OCI-LY1 (cell line): ENCODE results near the gene MAML2.

ENCODE experiments used
- H2AFZ ChIP-seq: fragments of 200-600 bp; sonication (generic), shearing (Covaris generic); 2 replicates; pipeline ENCODE4 v1.6.0; 2014; ENCODE audit warnings: antibody characterized with exemption, mild to moderate bottlenecking, low read length
- H3F3A ChIP-seq: fragments of 200-600 bp; sonication (generic), shearing (Covaris generic); 2 replicates; pipeline ENCODE4 v1.6.0; 2014; ENCODE audit warnings: mild to moderate bottlenecking, antibody characterized with exemption, low read length, moderate library complexity; ENCODE audit not compliant: insufficient read depth
- H3K27ac ChIP-seq: fragments of 200-600 bp; sonication (generic); 2 replicates; pipeline ENCODE4 v1.5.1; 2014; ENCODE audit warnings: low read length, mixed run types, mild to moderate bottlenecking, low read depth; ENCODE audit not compliant: poor library complexity, severe bottlenecking
- H3K27me3 ChIP-seq: fragments of 200-600 bp; sonication (generic); 2 replicates; pipeline ENCODE4 v1.6.0; 2014; ENCODE audit warnings: antibody characterized with exemption, mild to moderate bottlenecking, low read length, moderate library complexity; ENCODE audit not compliant: insufficient read depth
- H3K36me3 ChIP-seq: fragments of 200-600 bp; sonication (generic); 2 replicates; pipeline ENCODE4 v1.6.1; 2014; ENCODE audit warnings: mild to moderate bottlenecking, antibody characterized with exemption, low read length, moderate library complexity, mixed read lengths; ENCODE audit not compliant: insufficient read depth
- H3K4me1 ChIP-seq: fragments of 200-600 bp; sonication (generic); 2 replicates; pipeline ENCODE4 v1.5.1; 2014; ENCODE audit warnings: mild to moderate bottlenecking, low read length, moderate library complexity; ENCODE audit not compliant: insufficient read depth, severe bottlenecking
- H3K4me2 ChIP-seq: fragments of 200-600 bp; sonication (generic), shearing (Covaris generic); 2 replicates; pipeline ENCODE4 v1.6.1; 2014; ENCODE audit warnings: low read length
- H3K4me3 ChIP-seq: fragments of 200-600 bp; sonication (generic); 2 replicates; pipeline ENCODE4 v1.5.1; 2014; ENCODE audit warnings: low read length, low read depth, mild to moderate bottlenecking, mixed read lengths; ENCODE audit not compliant: poor library complexity, severe bottlenecking
- H3K79me2 ChIP-seq: fragments of 200-600 bp; shearing (Covaris generic); 2 replicates; pipeline ENCODE4 v1.6.1; 2016; ENCODE audit warnings: mixed run types, low read length, mixed read lengths; ENCODE audit not compliant: insufficient read depth
- H3K9ac ChIP-seq: fragments of 200-600 bp; sonication (generic), shearing (Covaris generic); 2 replicates; pipeline ENCODE4 v1.6.1; 2014; ENCODE audit warnings: mild to moderate bottlenecking, low read length, mixed read lengths
- H3K9me2 ChIP-seq: fragments of 200-600 bp; sonication (generic), shearing (Covaris generic); 2 replicates; pipeline ENCODE4 v1.6.1; 2014; ENCODE audit warnings: low read depth, mild to moderate bottlenecking, low read length, mixed read lengths
- H3K9me3 ChIP-seq: fragments of 200-600 bp; shearing (Covaris generic); 2 replicates; pipeline ENCODE4 v1.6.1; 2014; ENCODE audit warnings: low read length, mixed read lengths
- H4K20me1 ChIP-seq: fragments of 200-600 bp; sonication (generic), shearing (Covaris generic); 2 replicates; pipeline ENCODE4 v1.6.0; 2016; ENCODE audit warnings: mild to moderate bottlenecking, low read length; ENCODE audit not compliant: insufficient read depth
- EZH2 ChIP-seq: fragments of 200-600 bp; sonication (generic), shearing (Covaris generic); IDR thresholded peaks from 2 replicates; pipeline ENCODE4 v1.8.0; 2017; ENCODE audit warnings: borderline replicate concordance, mixed run types, mild to moderate bottlenecking, antibody characterized with exemption, low read length, moderate library complexity, mixed read lengths
- TF ChIP-seq, protein P1 (sequence below): fragments of 200-600 bp; sonication (generic), shearing (Covaris generic); IDR thresholded peaks from 2 replicates; pipeline ENCODE4 v1.5.1; 2017; ENCODE audit warnings: mild to moderate bottlenecking, antibody characterized with exemption, low read length, moderate library complexity, mixed read lengths

Gene MAML2

DNA sequence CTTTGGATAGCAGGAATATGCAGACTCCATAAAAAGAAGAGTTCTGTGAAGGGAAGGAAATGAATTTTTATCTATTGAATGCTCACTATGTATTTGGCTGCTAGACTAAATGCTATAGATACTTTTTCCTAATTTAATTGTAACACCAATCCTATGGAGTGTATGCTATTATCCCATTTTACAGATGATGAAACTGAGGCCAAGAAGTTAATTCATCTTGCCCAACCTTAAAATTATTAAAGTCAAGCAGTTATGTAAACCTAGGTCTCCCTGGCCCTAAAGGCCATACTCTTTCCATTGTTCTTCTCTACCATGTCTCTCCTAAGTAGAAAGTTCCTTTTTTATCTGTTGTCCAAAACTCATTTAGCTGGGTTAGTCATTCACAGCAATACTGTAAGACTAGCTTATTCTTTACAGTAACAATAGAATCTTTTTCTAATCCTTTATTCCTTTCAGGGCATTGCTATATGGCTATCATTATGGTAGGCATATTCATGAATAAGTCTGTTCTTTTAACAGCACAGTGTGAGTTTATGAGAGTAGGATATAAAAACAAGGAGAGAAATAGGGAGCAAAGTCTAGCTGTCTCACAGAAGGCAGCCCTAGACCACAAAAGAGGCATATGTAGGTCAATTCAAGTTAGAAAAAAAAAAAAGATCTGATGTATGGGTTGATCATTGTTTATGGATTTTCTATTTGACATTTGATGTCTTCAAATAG, 50.5 kb downstream of the MAML2 start:
- Histone ChIP-seq H3K4me1 (peaks cover 16% of the 10 kb centered on the region), H3K9me2 (no peaks in the 10 kb centered on the region), H3K9me3 (no peaks in the 10 kb centered on the region), H3K9ac (no peak overlapping the region), H3K27me3 (no peaks in the 10 kb centered on the region), H4K20me1 (no peaks in the 10 kb centered on the region), H3K4me3 (no peak overlapping the region), H2AFZ (no peak overlapping the region), H3F3A (no peaks in the 10 kb centered on the region), H3K4me2 (no peak overlapping the region), H3K79me2 (no peaks in the 10 kb centered on the region), H3K36me3 (no peaks in the 10 kb centered on the region), H3K27ac (no peak overlapping the region)
- TF ChIP-seq, protein P1, sequence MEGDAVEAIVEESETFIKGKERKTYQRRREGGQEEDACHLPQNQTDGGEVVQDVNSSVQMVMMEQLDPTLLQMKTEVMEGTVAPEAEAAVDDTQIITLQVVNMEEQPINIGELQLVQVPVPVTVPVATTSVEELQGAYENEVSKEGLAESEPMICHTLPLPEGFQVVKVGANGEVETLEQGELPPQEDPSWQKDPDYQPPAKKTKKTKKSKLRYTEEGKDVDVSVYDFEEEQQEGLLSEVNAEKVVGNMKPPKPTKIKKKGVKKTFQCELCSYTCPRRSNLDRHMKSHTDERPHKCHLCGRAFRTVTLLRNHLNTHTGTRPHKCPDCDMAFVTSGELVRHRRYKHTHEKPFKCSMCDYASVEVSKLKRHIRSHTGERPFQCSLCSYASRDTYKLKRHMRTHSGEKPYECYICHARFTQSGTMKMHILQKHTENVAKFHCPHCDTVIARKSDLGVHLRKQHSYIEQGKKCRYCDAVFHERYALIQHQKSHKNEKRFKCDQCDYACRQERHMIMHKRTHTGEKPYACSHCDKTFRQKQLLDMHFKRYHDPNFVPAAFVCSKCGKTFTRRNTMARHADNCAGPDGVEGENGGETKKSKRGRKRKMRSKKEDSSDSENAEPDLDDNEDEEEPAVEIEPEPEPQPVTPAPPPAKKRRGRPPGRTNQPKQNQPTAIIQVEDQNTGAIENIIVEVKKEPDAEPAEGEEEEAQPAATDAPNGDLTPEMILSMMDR = no peak
- no peak for TF ChIP-seq EZH2

DNA sequence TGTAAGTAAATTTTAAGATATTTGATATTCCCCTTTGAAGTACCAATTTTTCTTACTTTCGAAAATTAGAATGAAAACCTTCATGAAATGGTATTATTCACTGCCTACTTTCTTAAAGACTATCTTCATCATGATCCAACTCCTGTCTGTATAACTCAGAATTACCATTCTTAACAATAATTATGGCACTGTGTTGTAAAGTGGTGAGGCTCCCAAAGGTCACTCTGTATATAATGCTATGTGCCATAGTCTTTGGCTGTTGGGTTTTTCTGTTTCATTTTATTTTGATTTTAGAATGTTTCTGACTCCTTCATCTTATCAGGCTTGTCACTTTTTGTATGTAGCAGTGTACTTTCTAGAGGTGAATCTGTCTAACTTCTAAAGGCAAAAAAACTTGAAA, 52.4 kb downstream of the MAML2 start:
- Histone ChIP-seq H3K27me3 (no peaks in the 10 kb centered on the region), H3K79me2 (no peaks in the 10 kb centered on the region)

DNA sequence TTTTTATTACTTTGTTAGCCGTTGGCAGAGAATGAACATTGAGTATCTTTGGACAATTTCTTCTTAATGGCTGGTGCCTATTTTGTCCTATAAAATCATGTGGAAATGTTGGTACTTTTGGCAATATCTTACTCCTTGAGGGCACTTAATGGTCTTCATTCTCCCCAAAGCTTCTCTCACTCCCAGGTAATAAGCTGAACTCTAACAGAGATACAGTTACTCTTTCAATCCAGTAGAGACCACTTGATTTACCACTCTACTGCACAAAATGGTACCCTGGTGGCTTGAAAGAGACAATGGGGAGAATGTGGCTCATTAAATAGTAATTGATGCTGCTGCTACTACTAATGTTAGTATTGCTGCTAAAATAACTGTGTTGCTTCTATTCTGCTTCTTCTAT, 53.0 kb downstream of the MAML2 start:
- H3K9me3 ChIP-seq = no peaks in the 10 kb centered on the region
- H3K9ac ChIP-seq = no peak overlapping the region
- H3K79me2 ChIP-seq = no peaks in the 10 kb centered on the region

More for the DNA sequence above, 52.4 kb downstream of the MAML2 start:
- Histone ChIP-seq H3K9me3 (no peaks in the 10 kb centered on the region), H3K4me2 (no peak overlapping the region), H3K9me2 (no peaks in the 10 kb centered on the region), H4K20me1 (no peaks in the 10 kb centered on the region), H3K9ac (no peak overlapping the region), H3K4me1 (peaks cover 16% of the 10 kb centered on the region), H3K27ac (no peak overlapping the region), H2AFZ (no peak overlapping the region), H3K4me3 (no peak overlapping the region), H3F3A (no peaks in the 10 kb centered on the region), H3K36me3 (no peaks in the 10 kb centered on the region)
- no peak for TF ChIP-seq EZH2
- TF ChIP-seq, protein P1 = no peak

More for the DNA sequence above, 53.0 kb downstream of the MAML2 start:
- H2AFZ ChIP-seq = no peak overlapping the region
- TF ChIP-seq, protein P1 = no peak
- no peak for TF ChIP-seq EZH2
- no peak overlapping the region for H3K27ac ChIP-seq
- H3K9me2 ChIP-seq = no peaks in the 10 kb centered on the region
- H3K27me3 ChIP-seq = no peaks in the 10 kb centered on the region
- no peak overlapping the region for H3K4me2 ChIP-seq
- no peaks in the 10 kb centered on the region for H3F3A ChIP-seq
- H4K20me1 ChIP-seq = no peaks in the 10 kb centered on the region
- H3K4me3 ChIP-seq = no peak overlapping the region
- peaks cover 16% of the 10 kb centered on the region for H3K4me1 ChIP-seq
- no peaks in the 10 kb centered on the region for H3K36me3 ChIP-seq
